Amniotic epithelial cell (primary cell): ENCODE results near the gene SEMA3C.

ENCODE experiments used
- DNase-seq: peaks from one replicate; pipeline ENCODE4 v3.0.0-alpha.2; 2010; ENCODE audit warnings: low read depth

The SEMA3C gene

GRCh38 chr7:80824253-80824652, 94.6 kb downstream of the SEMA3C start:
- no peak for DNase-seq

GRCh38 chr7:80823057-80823456, 95.8 kb downstream of the SEMA3C start:
- no peak for DNase-seq

GRCh38 chr7:80821771-80822319, 97.0 kb downstream of the SEMA3C start:
- peak; percentile 44 for DNase-seq

GRCh38 chr7:80819503-80819902, 99.3 kb downstream of the SEMA3C start:
- DNase-seq: no peak

GRCh38 chr7:80818181-80818580, 100.7 kb downstream of the SEMA3C start:
- no peak for DNase-seq

GRCh38 chr7:80816806-80817205, 102.0 kb downstream of the SEMA3C start:
- no peak for DNase-seq

- peak; percentile 86 for DNase-seq
These were observed 103.1 kb downstream of the SEMA3C start for GRCh38 chr7:80815733-80816132.

- no peak for DNase-seq
These were observed 109.3 kb downstream of the SEMA3C start for GRCh38 chr7:80809545-80809944.

GRCh38 chr7:80807166-80807900, 111.5 kb downstream of the SEMA3C start:
- peak; percentile 57 for DNase-seq

GRCh38 chr7:80806663-80807062, 112.2 kb downstream of the SEMA3C start:
- DNase-seq: peak; percentile 37

GRCh38 chr7:80804589-80804988, 114.3 kb downstream of the SEMA3C start:
- DNase-seq: no peak

GRCh38 chr7:80802527-80802926, 116.3 kb downstream of the SEMA3C start:
- DNase-seq: no peak

- peak; percentile 76 for DNase-seq
These were observed 123.9 kb downstream of the SEMA3C start for GRCh38 chr7:80794631-80795573.

GRCh38 chr7:80791509-80791929, 127.3 kb downstream of the SEMA3C start:
- no peak for DNase-seq

- DNase-seq: no peak
These were observed 128.0 kb downstream of the SEMA3C start for GRCh38 chr7:80790877-80791276.

GRCh38 chr7:80787721-80788120, 131.1 kb downstream of the SEMA3C start:
- no peak for DNase-seq

GRCh38 chr7:80785961-80786536, 132.8 kb downstream of the SEMA3C start:
- no peak for DNase-seq

- DNase-seq: no peak
These were observed 133.6 kb downstream of the SEMA3C start for GRCh38 chr7:80785276-80785675.

GRCh38 chr7:80783678-80784327, 135.0 kb downstream of the SEMA3C start:
- peak; percentile 37 for DNase-seq

- no peak for DNase-seq
These were observed 135.6 kb downstream of the SEMA3C start for GRCh38 chr7:80783186-80783677.

- peak; percentile 86 for DNase-seq
These were observed 137.3 kb downstream of the SEMA3C start for GRCh38 chr7:80781561-80781979.

GRCh38 chr7:80781146-80781545, 137.7 kb downstream of the SEMA3C start:
- DNase-seq: peak; percentile 54
